CD8-positive, alpha-beta memory T cell (primary cell): Measurements from ENCODE around the gene SNRPD3. TPM values are rescaled to one million over a fixed set of nuclear protein-coding genes. Genes with fewer than 3 reads are reported as not detected.
A peak's percentile ranks its signal among the peaks of the same experiment; 100 is the strongest.
"Not testable (repeated sequence)": the region's sequence is repeated elsewhere in the genome, so short reads cannot be mapped to it uniquely, and the experiment has no call there.

Experiments used
- CTCF ChIA-PET: fragments of 350-600 bp; sonication (Branson Sonifier 250); formaldehyde crosslinking; loops from one replicate; lab custom pipeline; 2021; ENCODE audit warnings: antibody characterized with exemption; lab: Charles Lee
- POLR2A ChIA-PET: fragments of 350-600 bp; sonication (Branson Sonifier 250); formaldehyde crosslinking; loops from one replicate; lab custom pipeline; 2021; ENCODE audit warnings: antibody characterized with exemption; lab: Charles Lee
- DNase-seq, 5 donors: peaks; one replicate each; pipeline versions ENCODE4 v3.0.0 to v3.0.0-alpha.2; 2020 to 2022; ENCODE audit warnings: mixed read lengths in 1 of 5
- H3K27ac ChIP-seq: one replicate; pipeline ENCODE4 v1.7.0; 2013; ENCODE audit warnings: low read depth, mild to moderate bottlenecking, low read length, moderate library complexity
- H3K27me3 ChIP-seq: 2 replicates; pipeline ENCODE4 v1.7.0; 2013; ENCODE audit warnings: low read length, mild to moderate bottlenecking; ENCODE audit not compliant: insufficient read depth, poor library complexity, severe bottlenecking
- H3K36me3 ChIP-seq: 2 replicates; pipeline ENCODE4 v1.7.0; 2013; ENCODE audit warnings: mild to moderate bottlenecking, low read length, moderate library complexity; ENCODE audit not compliant: insufficient read depth
- H3K4me1 ChIP-seq: 2 replicates; pipeline ENCODE4 v1.7.0; 2013; ENCODE audit warnings: mild to moderate bottlenecking, low read length, moderate library complexity; ENCODE audit not compliant: insufficient read depth
- H3K4me3 ChIP-seq: 2 replicates; pipeline ENCODE4 v1.7.0; 2013; ENCODE audit warnings: mild to moderate bottlenecking, low read length
- H3K9me3 ChIP-seq: 2 replicates; pipeline ENCODE4 v1.7.0; 2013; ENCODE audit warnings: mild to moderate bottlenecking, low read length
- H3K27ac Mint-ChIP-seq, 8 donors: one replicate each; pipeline ENCODE4 v1.8.0; 2020 to 2021; ENCODE audit warnings: mixed read lengths in 8 of 8, mild to moderate bottlenecking in 6 of 8, inconsistent platforms in 3 of 8, moderate library complexity in 3 of 8
- H3K27me3 Mint-ChIP-seq, 2 donors: one replicate each; pipeline ENCODE4 v1.8.0; 2020 to 2021; ENCODE audit warnings: mixed read lengths in 2 of 2, mild to moderate bottlenecking in 1 of 2, moderate library complexity in 1 of 2
- H3K36me3 Mint-ChIP-seq, 3 donors: one replicate each; pipeline ENCODE4 v1.8.0; 2020 to 2021; ENCODE audit warnings: mixed read lengths in 3 of 3, inconsistent platforms in 1 of 3, mild to moderate bottlenecking in 1 of 3
- H3K4me1 Mint-ChIP-seq, 3 donors: one replicate each; pipeline ENCODE4 v1.8.0; 2020 to 2021; ENCODE audit warnings: mixed read lengths in 3 of 3, inconsistent platforms in 1 of 3, mild to moderate bottlenecking in 1 of 3
- H3K4me3 Mint-ChIP-seq, 7 donors: one replicate each; pipeline ENCODE4 v1.8.0; 2020 to 2021; ENCODE audit warnings: mixed read lengths in 7 of 7, mild to moderate bottlenecking in 6 of 7, moderate library complexity in 4 of 7, inconsistent platforms in 2 of 7
- H3K9me3 Mint-ChIP-seq, 5 donors: one replicate each; pipeline ENCODE4 v1.8.0; 2020 to 2022; ENCODE audit warnings: mixed read lengths in 5 of 5, mild to moderate bottlenecking in 3 of 5, moderate library complexity in 2 of 5, inconsistent platforms in 1 of 5
- polyA plus RNA-seq: library from polyadenylated mRNA; unstranded; fragments of 300-500 nt; fragmentation: Illumina TruSeq; gene quantifications from one replicate; pipeline ENCODE4 v1.2.3, GENCODE V29; 2021
- total RNA-seq, 2 experiments: library from RNA; stranded (reverse); gene quantifications; one replicate each; pipeline ENCODE4 v1.2.3, GENCODE V29; 2021

SNRPD3 gene
- total and polyA plus RNA-seq, 3 experiments from 2014 or later, result 112 to 217 (median 205) TPM

- H3K36me3 Mint-ChIP-seq, H3K36me3 ChIP-seq, H3K9me3 Mint-ChIP-seq, POLR2A ChIA-PET, CTCF ChIA-PET, DNase-seq, H3K27me3 ChIP-seq, H3K9me3 ChIP-seq, H3K27ac ChIP-seq, H3K27me3 Mint-ChIP-seq, H3K4me3 ChIP-seq, H3K4me1 ChIP-seq: not testable (repeated sequence)
- H3K27ac Mint-ChIP-seq, result peak overlapping the region; percentile 10 to 85 (median 76)
- H3K4me1 Mint-ChIP-seq, result peaks cover 14 to 44% (median 20%) of the 10 kb centered on the region in 3 donors
- H3K4me3 Mint-ChIP-seq, result peak overlapping the region; percentile 13 to 76 (median 63)
Observed at GRCh38 chr22:24603770-24604629, 48.2 kb downstream of the SNRPD3 start.

DNA sequence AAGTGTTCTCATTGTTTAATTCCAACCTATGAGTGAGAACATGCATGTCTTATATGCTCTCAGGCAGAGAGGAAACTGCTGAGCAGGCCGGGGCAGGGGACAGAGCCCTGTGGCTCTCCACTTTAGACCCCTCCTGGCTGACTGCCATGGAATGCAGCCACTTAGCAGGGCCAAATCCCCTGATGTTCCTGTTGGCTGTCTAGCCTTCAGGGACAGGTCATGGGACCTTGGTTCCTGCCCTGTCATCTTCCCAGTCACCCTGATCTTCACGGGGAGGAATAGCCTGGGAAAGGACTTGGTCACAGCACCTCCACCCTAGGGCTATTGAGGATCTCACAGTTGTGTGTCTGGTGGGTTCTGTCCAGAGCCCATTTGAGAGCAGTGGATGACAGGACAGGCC lies 50.5 kb downstream of the SNRPD3 start:
- H3K9me3 Mint-ChIP-seq, H3K27me3 ChIP-seq, DNase-seq, H3K4me1 ChIP-seq, POLR2A ChIA-PET, H3K36me3 ChIP-seq, H3K4me3 ChIP-seq, H3K9me3 ChIP-seq, H3K27ac ChIP-seq, CTCF ChIA-PET, H3K27me3 Mint-ChIP-seq, H3K36me3 Mint-ChIP-seq: not testable (repeated sequence)
- Mint-ChIP-seq H3K4me1 (peaks cover 14 to 40% (median 18%) of the 10 kb centered on the region in 3 donors), H3K27ac (peak overlapping the region in 2 of 8 donors; percentile 51 to 64), H3K4me3 (peak overlapping the region in 1 of 7 donors; percentile 34)

DNA sequence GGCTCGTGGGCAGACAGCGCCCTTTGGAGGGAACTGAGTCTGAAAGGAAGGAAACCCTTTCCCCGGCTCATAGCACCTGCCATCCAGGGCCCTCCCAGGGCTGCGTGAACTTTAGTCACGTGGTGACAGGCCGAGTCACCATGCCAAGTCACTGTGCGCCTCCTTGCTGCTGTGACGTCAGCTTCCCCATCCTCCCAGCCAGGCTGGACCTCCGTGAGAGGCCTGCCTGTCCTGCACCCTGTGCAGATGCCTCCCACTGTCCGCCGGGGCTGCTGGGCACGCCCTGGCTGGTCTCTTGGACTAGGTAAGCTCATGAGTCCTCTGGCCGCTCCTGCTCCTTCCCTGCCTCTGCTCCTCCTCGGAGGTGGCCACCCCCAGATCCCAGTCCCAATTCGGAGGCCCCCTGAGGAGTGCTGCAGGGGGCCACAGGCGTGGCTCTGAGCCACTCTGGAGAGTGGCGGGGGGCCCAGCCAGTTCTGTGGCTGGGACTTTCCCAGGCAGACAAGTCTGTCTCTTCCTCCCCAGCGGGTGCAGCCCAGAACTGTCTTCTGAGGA lies 51.7 kb downstream of the SNRPD3 start:
- Histone ChIP-seq H3K27ac (peak overlapping the region; percentile 69), H3K4me3 (peak overlapping the region; percentile 34)
- H3K4me1 ChIP-seq, H3K27me3 ChIP-seq, H3K9me3 ChIP-seq, H3K27me3 Mint-ChIP-seq, CTCF ChIA-PET, H3K36me3 Mint-ChIP-seq, H3K9me3 Mint-ChIP-seq, POLR2A ChIA-PET, H3K36me3 ChIP-seq: not testable (repeated sequence)
- peak in 4 of 5 donors; percentile 32 to 68 (median 34) for DNase-seq
- Mint-ChIP-seq H3K27ac (peak overlapping the region; percentile 79 to 99 (median 98)), H3K4me3 (peak overlapping the region; percentile 84 to 95 (median 87)), H3K4me1 (peaks cover 14 to 32% (median 16%) of the 10 kb centered on the region in 3 donors)

GRCh38 chr22:24608327-24608726 lies 52.5 kb downstream of the SNRPD3 start:
- Mint-ChIP-seq H3K27ac (peak overlapping the region in 5 of 8 donors; percentile 40 to 99 (median 81)), H3K4me1 (peaks cover 12 to 30% (median 14%) of the 10 kb centered on the region in 3 donors), H3K4me3 (peak overlapping the region; percentile 50 to 95 (median 87))
- H3K4me1 ChIP-seq, H3K27me3 ChIP-seq, H3K9me3 ChIP-seq, POLR2A ChIA-PET, H3K27ac ChIP-seq, H3K36me3 ChIP-seq, DNase-seq, CTCF ChIA-PET, H3K36me3 Mint-ChIP-seq, H3K9me3 Mint-ChIP-seq, H3K27me3 Mint-ChIP-seq, H3K4me3 ChIP-seq: not testable (repeated sequence)

- H3K9me3 Mint-ChIP-seq, H3K9me3 ChIP-seq: not testable (repeated sequence)
Observed at GRCh38 chr22:24609888-24610287, 54.1 kb downstream of the SNRPD3 start.

GRCh38 chr22:24614794-24615193 lies 59.0 kb downstream of the SNRPD3 start:
- H3K4me3 Mint-ChIP-seq, CTCF ChIA-PET: not testable (repeated sequence)

More at GRCh38 chr22:24609888-24610287, 54.1 kb downstream of the SNRPD3 start:
- H3K36me3 Mint-ChIP-seq, H3K27me3 ChIP-seq, H3K4me3 ChIP-seq, H3K27ac Mint-ChIP-seq, DNase-seq, POLR2A ChIA-PET, H3K4me3 Mint-ChIP-seq, H3K36me3 ChIP-seq, CTCF ChIA-PET, H3K4me1 ChIP-seq, H3K27ac ChIP-seq, H3K27me3 Mint-ChIP-seq: not testable (repeated sequence)
- H3K4me1 Mint-ChIP-seq, result peaks cover 0 to 18% (median 4%) of the 10 kb centered on the region in 3 donors

DNA sequence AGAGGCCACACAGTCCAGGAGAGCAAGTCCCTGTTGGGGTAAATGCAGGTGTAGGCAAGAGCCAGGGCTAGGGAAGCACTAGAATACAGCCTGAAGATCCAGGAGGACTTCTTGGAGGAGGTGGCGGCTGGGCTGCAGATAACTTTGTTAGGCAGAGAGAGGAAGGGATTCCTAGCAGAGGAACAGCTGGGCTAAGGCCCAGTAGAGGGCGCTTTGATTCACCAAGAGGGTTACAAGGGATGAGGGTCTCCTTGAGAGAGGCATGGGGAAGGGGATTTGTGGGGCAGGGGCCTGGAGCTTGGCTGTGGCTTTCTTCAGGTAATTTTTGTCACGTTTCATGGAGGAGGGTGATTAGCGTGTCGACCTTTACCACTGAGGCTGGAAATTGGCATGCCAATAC lies 65.4 kb downstream of the SNRPD3 start:
- H3K4me1 ChIP-seq, H3K4me3 Mint-ChIP-seq, H3K9me3 ChIP-seq, H3K27me3 ChIP-seq, H3K4me3 ChIP-seq, H3K27ac ChIP-seq, H3K9me3 Mint-ChIP-seq, DNase-seq, H3K4me1 Mint-ChIP-seq, CTCF ChIA-PET, H3K36me3 ChIP-seq, POLR2A ChIA-PET, H3K27me3 Mint-ChIP-seq: not testable (repeated sequence)
- Mint-ChIP-seq H3K27ac (peak overlapping the region in 1 of 8 donors; percentile 12), H3K36me3 (peaks cover 0 to 21% (median 0%) of the 10 kb centered on the region in 3 donors)

More at GRCh38 chr22:24614794-24615193, 59.0 kb downstream of the SNRPD3 start:
- POLR2A ChIA-PET, H3K4me3 ChIP-seq, H3K27me3 Mint-ChIP-seq, H3K9me3 Mint-ChIP-seq, DNase-seq, H3K36me3 ChIP-seq, H3K4me1 Mint-ChIP-seq, H3K9me3 ChIP-seq, H3K4me1 ChIP-seq, H3K27me3 ChIP-seq, H3K27ac Mint-ChIP-seq, H3K27ac ChIP-seq: not testable (repeated sequence)
- H3K36me3 Mint-ChIP-seq, result peaks cover 0 to 16% (median 0%) of the 10 kb centered on the region in 3 donors

- POLR2A ChIA-PET, result interaction anchor here (0.7 kb wide), 1 partner anchor 1497 kb away, joined by 3 read pairs; no protein-coding TSS in a partner anchor
- H3K9me3 ChIP-seq, H3K36me3 ChIP-seq, H3K27ac ChIP-seq, CTCF ChIA-PET, H3K4me1 ChIP-seq, H3K4me1 Mint-ChIP-seq, H3K27me3 Mint-ChIP-seq, H3K9me3 Mint-ChIP-seq, H3K27me3 ChIP-seq, H3K4me3 Mint-ChIP-seq, H3K4me3 ChIP-seq, H3K27ac Mint-ChIP-seq: not testable (repeated sequence)
- peaks cover 0 to 16% (median 0%) of the 10 kb centered on the region in 3 donors for H3K36me3 Mint-ChIP-seq
- peak in 1 of 5 donors; percentile 19 for DNase-seq
Observed at GRCh38 chr22:24622596-24622995, 66.8 kb downstream of the SNRPD3 start.
